ENCODE results near the gene RAET1L. TPM values are rescaled to one million over a fixed set of nuclear protein-coding genes. Genes with fewer than 3 reads are reported as not detected.
A peak's percentile ranks its signal among the peaks of the same experiment; 100 is the strongest.

RAET1L gene
- polyA plus RNA-seq, 3 donors = not detected

DNA sequence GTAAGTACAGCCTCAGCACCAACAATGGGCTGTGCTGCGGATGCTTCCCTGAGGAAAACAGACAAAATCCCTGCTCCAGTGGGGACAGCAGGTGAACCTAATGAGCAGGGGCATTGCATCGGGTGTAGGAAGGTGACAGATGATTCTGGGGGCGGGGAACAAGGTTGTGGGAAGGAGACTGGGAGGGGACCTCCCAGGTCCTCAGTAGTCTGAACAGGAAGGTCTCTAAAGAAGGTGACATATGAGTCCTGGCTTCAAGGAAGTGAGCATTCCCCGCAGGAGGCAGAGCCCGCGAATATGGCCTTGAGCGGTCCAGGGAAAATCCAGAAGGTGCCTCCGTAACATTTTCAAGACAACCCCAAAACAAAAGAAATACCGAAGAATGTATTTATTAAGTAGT, 42.2 kb downstream of the RAET1L start:
- H2AFZ ChIP-seq (ENCODE audit: insufficient read depth, low read depth, low read length, poor library complexity, severe bottlenecking) = no peak overlapping the region
- H3K36me3 ChIP-seq (replicated peaks in 1 of 2; ENCODE audit: control insufficient read depth in 1 of 2, insufficient read depth in 2 of 2, low read length in 2 of 2) = no peaks in the 10 kb centered on the region
- DNase-seq = no peak
- peaks cover 78 to 97% (median 91%) of the 10 kb centered on the region in 3 donors for H3K27me3 Mint-ChIP-seq (ENCODE audit: low read depth in 3 of 3)
- H3K9me3 ChIP-seq (replicated peaks in 1 of 2; ENCODE audit: control insufficient read depth in 1 of 2, insufficient read depth in 1 of 2, low read length in 2 of 2) = peaks cover 3 to 15% of the 10 kb centered on the region in 2 donors
- no peak overlapping the region for H3K4me3 ChIP-seq (replicated peaks in 1 of 3; ENCODE audit: low read depth in 2 of 3, low read length in 3 of 3)
- peaks cover 2 to 43% (median 16%) of the 10 kb centered on the region in 7 donors for H3K9me3 Mint-ChIP-seq
- TF ChIP-seq, protein P1, sequence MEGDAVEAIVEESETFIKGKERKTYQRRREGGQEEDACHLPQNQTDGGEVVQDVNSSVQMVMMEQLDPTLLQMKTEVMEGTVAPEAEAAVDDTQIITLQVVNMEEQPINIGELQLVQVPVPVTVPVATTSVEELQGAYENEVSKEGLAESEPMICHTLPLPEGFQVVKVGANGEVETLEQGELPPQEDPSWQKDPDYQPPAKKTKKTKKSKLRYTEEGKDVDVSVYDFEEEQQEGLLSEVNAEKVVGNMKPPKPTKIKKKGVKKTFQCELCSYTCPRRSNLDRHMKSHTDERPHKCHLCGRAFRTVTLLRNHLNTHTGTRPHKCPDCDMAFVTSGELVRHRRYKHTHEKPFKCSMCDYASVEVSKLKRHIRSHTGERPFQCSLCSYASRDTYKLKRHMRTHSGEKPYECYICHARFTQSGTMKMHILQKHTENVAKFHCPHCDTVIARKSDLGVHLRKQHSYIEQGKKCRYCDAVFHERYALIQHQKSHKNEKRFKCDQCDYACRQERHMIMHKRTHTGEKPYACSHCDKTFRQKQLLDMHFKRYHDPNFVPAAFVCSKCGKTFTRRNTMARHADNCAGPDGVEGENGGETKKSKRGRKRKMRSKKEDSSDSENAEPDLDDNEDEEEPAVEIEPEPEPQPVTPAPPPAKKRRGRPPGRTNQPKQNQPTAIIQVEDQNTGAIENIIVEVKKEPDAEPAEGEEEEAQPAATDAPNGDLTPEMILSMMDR (IDR thresholded peaks at IDR 0.05) = no peak
- no peaks in the 10 kb centered on the region for H4K20me1 ChIP-seq (ENCODE audit: insufficient read depth, low read length)
- H3K4me2 ChIP-seq (replicated peaks; ENCODE audit: extremely low read depth, low read length, poor library complexity, severe bottlenecking) = no peak overlapping the region
- 13% methylated on average over 3 of the region's 9 CpGs for WGBS (ENCODE audit: insufficient coverage)
- no peaks in the 10 kb centered on the region for H3K4me1 ChIP-seq (ENCODE audit: control insufficient read depth in 1 of 2, insufficient read depth in 2 of 2, low read length in 2 of 2)
- no peak overlapping the region for H3K27ac ChIP-seq (ENCODE audit: low read depth in 1 of 2, low read length in 2 of 2)
- no peaks in the 10 kb centered on the region for H3K79me2 ChIP-seq (ENCODE audit: insufficient read depth, low read length)
- intact Hi-C loops (cut with micrococcal nuclease) = no loop called here
- peaks cover 0 to 6% of the 10 kb centered on the region in 2 donors for H3K36me3 Mint-ChIP-seq
- peak overlapping the region in 1 of 2 donors; percentile 54 for H3K4me3 Mint-ChIP-seq
- peak overlapping the region in 2 of 7 donors; percentile 4 to 72 for H3K27ac Mint-ChIP-seq
- peaks cover 52 to 89% of the 10 kb centered on the region in 2 donors for H3K27me3 ChIP-seq (ENCODE audit: control insufficient read depth in 2 of 2, insufficient read depth in 2 of 2, low read length in 2 of 2)
- H3K4me1 Mint-ChIP-seq = no peaks in the 10 kb centered on the region
- no peak overlapping the region for H3K9ac ChIP-seq (ENCODE audit: insufficient read depth, low read length, poor library complexity, severe bottlenecking)

DNA sequence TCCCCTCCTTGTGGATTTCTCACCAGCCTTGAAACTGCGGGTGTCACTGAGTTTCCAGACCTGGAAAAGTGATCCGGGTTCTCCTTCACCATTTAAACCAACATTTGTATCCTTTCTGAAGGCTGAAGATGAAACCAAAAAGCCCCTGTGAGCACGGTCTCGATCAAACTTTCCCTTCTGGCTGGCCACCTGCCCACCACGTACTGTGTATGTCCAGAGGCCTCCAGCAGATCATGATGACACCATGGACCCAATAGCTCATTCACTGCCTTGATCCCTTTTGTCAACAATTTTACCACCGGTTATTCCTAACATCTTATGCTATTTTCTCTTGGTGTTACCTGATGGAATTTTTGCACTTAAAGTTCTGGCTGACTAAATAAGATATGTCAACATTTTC, 46.0 kb downstream of the RAET1L start:
- Mint-ChIP-seq H3K36me3 (no peaks in the 10 kb centered on the region), H3K4me1 (no peaks in the 10 kb centered on the region), H3K27ac (no peak overlapping the region), H3K27me3 (ENCODE audit: low read depth in 3 of 3) (peaks cover 57 to 94% (median 71%) of the 10 kb centered on the region in 3 donors), H3K4me3 (peak overlapping the region in 1 of 2 donors; percentile 53), H3K9me3 (peaks cover 0 to 21% (median 5%) of the 10 kb centered on the region in 7 donors)
- H3K9ac ChIP-seq (ENCODE audit: insufficient read depth, low read length, poor library complexity, severe bottlenecking) = no peak overlapping the region
- H3K27ac ChIP-seq (ENCODE audit: low read depth in 1 of 2, low read length in 2 of 2) = no peak overlapping the region
- WGBS (ENCODE audit: insufficient coverage) = 77% methylated on average over 5 of the region's 6 CpGs
- no peak overlapping the region for H3K4me2 ChIP-seq (replicated peaks; ENCODE audit: extremely low read depth, low read length, poor library complexity, severe bottlenecking)
- TF ChIP-seq, protein P1 (IDR thresholded peaks at IDR 0.05) = no peak
- intact Hi-C loops (cut with micrococcal nuclease) = no loop called here
- H2AFZ ChIP-seq (ENCODE audit: insufficient read depth, low read depth, low read length, poor library complexity, severe bottlenecking) = no peak overlapping the region
- no peaks in the 10 kb centered on the region for H3K79me2 ChIP-seq (ENCODE audit: insufficient read depth, low read length)
- DNase-seq = no peak
- H3K4me1 ChIP-seq (ENCODE audit: control insufficient read depth in 1 of 2, insufficient read depth in 2 of 2, low read length in 2 of 2) = no peaks in the 10 kb centered on the region
- H4K20me1 ChIP-seq (ENCODE audit: insufficient read depth, low read length) = no peaks in the 10 kb centered on the region
- H3K4me3 ChIP-seq (replicated peaks in 1 of 3; ENCODE audit: low read depth in 2 of 3, low read length in 3 of 3) = no peak overlapping the region
- peaks cover 17 to 72% of the 10 kb centered on the region in 2 donors for H3K27me3 ChIP-seq (ENCODE audit: control insufficient read depth in 2 of 2, insufficient read depth in 2 of 2, low read length in 2 of 2)
- no peaks in the 10 kb centered on the region for H3K36me3 ChIP-seq (replicated peaks in 1 of 2; ENCODE audit: control insufficient read depth in 1 of 2, insufficient read depth in 2 of 2, low read length in 2 of 2)
- peaks cover 0 to 3% of the 10 kb centered on the region in 2 donors for H3K9me3 ChIP-seq (replicated peaks in 1 of 2; ENCODE audit: control insufficient read depth in 1 of 2, insufficient read depth in 1 of 2, low read length in 2 of 2)
